Natural killer cell (primary cell): Measurements from ENCODE around the gene CIITA. TPM values are rescaled to one million over a fixed set of nuclear protein-coding genes. Genes with fewer than 3 reads are reported as not detected.
"Not testable (repeated sequence)": the region's sequence is repeated elsewhere in the genome, so short reads cannot be mapped to it uniquely, and the experiment has no call there.

Source experiments
- ATAC-seq, 3 donors: fragments of 150-1000 bp in 2 of 3; fragments of 200-7000 bp in 1 of 3; cut with Tn5 transposase; 1 replicate in 1 of 3; 2 replicates in 2 of 3; pipeline ENCODE4 v1.10.0; 2021; ENCODE audit warnings: mild to moderate bottlenecking in 2 of 3, moderate library complexity in 2 of 3
- DNase-seq, 2 donors: peaks; one replicate each; pipeline versions ENCODE4 v3.0.0 to v3.0.0-alpha.2; 2013 to 2021; ENCODE audit warnings: mixed read lengths in 1 of 2
- H3K27ac ChIP-seq: one replicate; pipeline ENCODE4 v1.5.1; 2013; ENCODE audit warnings: mild to moderate bottlenecking, low read length
- H3K27me3 ChIP-seq: one replicate; pipeline ENCODE4 v1.6.1; 2013; ENCODE audit warnings: low read length; ENCODE audit not compliant: control insufficient read depth, insufficient read depth
- H3K36me3 ChIP-seq: one replicate; pipeline ENCODE4 v1.6.1; 2013; ENCODE audit warnings: low read length; ENCODE audit not compliant: control insufficient read depth, insufficient read depth
- H3K4me1 ChIP-seq: one replicate; pipeline ENCODE4 v1.6.1; 2013; ENCODE audit warnings: low read length; ENCODE audit not compliant: control insufficient read depth, insufficient read depth
- H3K4me3 ChIP-seq: one replicate; pipeline ENCODE4 v1.5.1; 2013; ENCODE audit warnings: low read length
- H3K9me3 ChIP-seq: one replicate; pipeline ENCODE4 v1.6.1; 2013; ENCODE audit warnings: low read length; ENCODE audit not compliant: control insufficient read depth, insufficient read depth
- H3K27ac Mint-ChIP-seq, 2 donors: one replicate each; pipeline ENCODE4 v1.8.0; 2022; ENCODE audit warnings: mild to moderate bottlenecking in 2 of 2, mixed read lengths in 2 of 2, moderate library complexity in 1 of 2
- H3K27me3 Mint-ChIP-seq, 2 donors: one replicate each; pipeline ENCODE4 v1.8.0; 2022; ENCODE audit warnings: low read depth in 2 of 2, mixed read lengths in 2 of 2
- H3K36me3 Mint-ChIP-seq: one replicate; pipeline ENCODE4 v1.8.0; 2022; ENCODE audit warnings: mixed read lengths
- H3K4me1 Mint-ChIP-seq, 2 donors: one replicate each; pipeline ENCODE4 v1.8.0; 2022; ENCODE audit warnings: mixed read lengths in 2 of 2
- H3K4me3 Mint-ChIP-seq: one replicate; pipeline ENCODE4 v1.8.0; 2022; ENCODE audit warnings: mild to moderate bottlenecking, moderate library complexity, mixed read lengths
- H3K9me3 Mint-ChIP-seq, 2 donors: one replicate each; pipeline ENCODE4 v1.8.0; 2022; ENCODE audit warnings: mixed read lengths in 2 of 2
- whole genome bisulfite sequencing: methylation state at CpG from one replicate; pipeline ENCODE4 v1.1.7; 2013; ENCODE audit warnings: missing lambda C conversion rate; ENCODE audit not compliant: insufficient coverage; 5-methylcytosine and 5-hydroxymethylcytosine counted together
- intact Hi-C: fragments of 100-400 bp; cut with micrococcal nuclease; formaldehyde crosslinking; loops from one replicate; pipeline ENCODE4 v1.14.2; 2022
- total RNA-seq, 4 donors: library from RNA; stranded (reverse); fragments of 120-200 nt in 1 of 4; gene quantifications; one replicate each; pipeline versions ENCODE4 v1.2.3 to v1.2.4, GENCODE V29; 2013 to 2022
- TF ChIP-seq, protein P1 (sequence below): fragments of 200-600 bp; IDR thresholded peaks from one replicate; pipeline ENCODE4 v1.8.0; 2022; ENCODE audit warnings: antibody characterized with exemption

CIITA gene
- total RNA-seq, 3 donors from 2014 or later (not counting 1 experiment from before 2014, with no cell fraction given), result 11.5 to 17.7 (median 14.4) TPM

DNA sequence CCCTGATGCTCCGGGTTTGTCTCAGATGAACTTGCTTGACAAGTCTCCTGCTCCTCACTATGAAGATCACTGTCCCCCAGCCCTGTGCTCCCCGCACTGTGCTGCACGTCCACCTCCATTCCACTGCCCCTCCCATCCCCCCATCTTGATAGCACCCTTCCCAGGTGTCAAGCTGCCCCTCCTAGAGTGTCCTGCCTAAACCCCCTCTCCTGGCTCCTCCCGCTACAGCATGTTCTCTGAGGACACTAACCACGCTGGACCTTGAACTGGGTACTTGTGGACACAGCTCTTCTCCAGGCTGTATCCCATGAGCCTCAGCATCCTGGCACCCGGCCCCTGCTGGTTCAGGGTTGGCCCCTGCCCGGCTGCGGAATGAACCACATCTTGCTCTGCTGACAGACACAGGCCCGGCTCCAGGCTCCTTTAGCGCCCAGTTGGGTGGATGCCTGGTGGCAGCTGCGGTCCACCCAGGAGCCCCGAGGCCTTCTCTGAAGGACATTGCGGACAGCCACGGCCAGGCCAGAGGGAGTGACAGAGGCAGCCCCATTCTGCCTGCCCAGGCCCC, 46.7 kb downstream of the CIITA start:
- Mint-ChIP-seq H3K4me3 (no peak overlapping the region), H3K4me1 (peaks cover 0 to 2% of the 10 kb centered on the region in 2 donors), H3K36me3 (no peaks in the 10 kb centered on the region), H3K27ac (peak overlapping the region in 1 of 2 donors; percentile 30), H3K9me3 (no peaks in the 10 kb centered on the region), H3K27me3 (no peaks in the 10 kb centered on the region)
- H3K36me3 ChIP-seq, result peaks cover 48% of the 10 kb centered on the region
- TF ChIP-seq, protein P1, sequence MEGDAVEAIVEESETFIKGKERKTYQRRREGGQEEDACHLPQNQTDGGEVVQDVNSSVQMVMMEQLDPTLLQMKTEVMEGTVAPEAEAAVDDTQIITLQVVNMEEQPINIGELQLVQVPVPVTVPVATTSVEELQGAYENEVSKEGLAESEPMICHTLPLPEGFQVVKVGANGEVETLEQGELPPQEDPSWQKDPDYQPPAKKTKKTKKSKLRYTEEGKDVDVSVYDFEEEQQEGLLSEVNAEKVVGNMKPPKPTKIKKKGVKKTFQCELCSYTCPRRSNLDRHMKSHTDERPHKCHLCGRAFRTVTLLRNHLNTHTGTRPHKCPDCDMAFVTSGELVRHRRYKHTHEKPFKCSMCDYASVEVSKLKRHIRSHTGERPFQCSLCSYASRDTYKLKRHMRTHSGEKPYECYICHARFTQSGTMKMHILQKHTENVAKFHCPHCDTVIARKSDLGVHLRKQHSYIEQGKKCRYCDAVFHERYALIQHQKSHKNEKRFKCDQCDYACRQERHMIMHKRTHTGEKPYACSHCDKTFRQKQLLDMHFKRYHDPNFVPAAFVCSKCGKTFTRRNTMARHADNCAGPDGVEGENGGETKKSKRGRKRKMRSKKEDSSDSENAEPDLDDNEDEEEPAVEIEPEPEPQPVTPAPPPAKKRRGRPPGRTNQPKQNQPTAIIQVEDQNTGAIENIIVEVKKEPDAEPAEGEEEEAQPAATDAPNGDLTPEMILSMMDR, result no peak
- ATAC-seq, result no peak
- no peak overlapping the region for H3K4me3 ChIP-seq
- WGBS, result 95% methylated on average over 14 of the region's 14 CpGs
- H3K4me1 ChIP-seq, result peaks cover 1% of the 10 kb centered on the region
- no peaks in the 10 kb centered on the region for H3K9me3 ChIP-seq
- intact Hi-C loops, result no loop called here
- no peak for DNase-seq
- no peak overlapping the region for H3K27ac ChIP-seq
- no peaks in the 10 kb centered on the region for H3K27me3 ChIP-seq

DNA sequence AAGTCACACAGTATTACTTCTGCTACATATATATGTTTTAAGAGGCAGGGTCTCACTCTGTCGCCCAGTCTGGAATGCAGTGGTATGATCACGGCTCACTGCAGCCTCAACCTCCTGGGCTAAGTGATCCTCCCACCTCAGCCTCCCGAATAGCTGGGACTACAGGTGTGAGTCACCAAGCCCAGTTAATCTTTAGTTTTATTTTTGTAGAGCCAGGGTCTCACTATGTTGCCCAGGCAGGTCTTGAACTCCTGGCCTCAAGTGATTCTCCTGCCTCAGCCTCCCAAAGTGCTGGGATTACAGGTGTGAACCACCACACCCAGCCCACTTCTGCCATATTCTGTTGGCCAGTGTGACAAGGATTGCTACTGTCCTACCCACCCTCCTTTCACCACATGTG, 48.3 kb downstream of the CIITA start:
- H3K36me3 Mint-ChIP-seq, H3K9me3 ChIP-seq, intact Hi-C loops, H3K4me1 Mint-ChIP-seq, H3K27ac ChIP-seq, H3K9me3 Mint-ChIP-seq, H3K4me3 Mint-ChIP-seq, H3K27ac Mint-ChIP-seq, DNase-seq, H3K27me3 ChIP-seq, H3K4me3 ChIP-seq, H3K27me3 Mint-ChIP-seq, ATAC-seq, H3K4me1 ChIP-seq: not testable (repeated sequence)
- peaks cover 47% of the 10 kb centered on the region for H3K36me3 ChIP-seq
- 92% methylated on average over 3 of the region's 3 CpGs for WGBS

DNA sequence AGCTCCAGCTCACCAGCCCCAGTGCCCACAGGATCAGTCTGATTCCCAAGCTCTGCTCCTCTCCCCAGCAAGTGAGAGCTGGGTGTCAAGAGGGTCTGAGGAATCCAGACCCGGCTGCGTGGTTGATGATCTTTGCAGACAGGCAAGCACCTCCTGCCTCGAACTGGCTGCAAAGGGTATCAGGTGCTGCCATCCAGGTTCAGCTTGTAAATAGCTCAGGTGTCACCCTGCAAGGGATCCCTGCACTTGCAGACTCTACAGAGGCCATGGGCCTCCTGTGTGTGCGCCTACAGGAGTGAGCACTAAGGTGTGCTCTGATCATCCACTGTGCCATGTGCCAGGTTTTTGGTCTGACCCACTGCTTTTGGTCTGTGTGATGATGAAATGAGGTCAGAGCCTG, 49.1 kb downstream of the CIITA start:
- Histone ChIP-seq H3K27me3 (no peaks in the 10 kb centered on the region), H3K27ac (no peak overlapping the region), H3K36me3 (peaks cover 47% of the 10 kb centered on the region), H3K9me3 (no peaks in the 10 kb centered on the region), H3K4me1 (peaks cover 7% of the 10 kb centered on the region), H3K4me3 (no peak overlapping the region)
- WGBS, result 94% methylated on average over 4 of the region's 4 CpGs
- no peak overlapping the region for H3K4me3 Mint-ChIP-seq
- H3K27ac Mint-ChIP-seq, result no peak overlapping the region
- H3K36me3 Mint-ChIP-seq, result no peaks in the 10 kb centered on the region
- DNase-seq (no peak), ATAC-seq (no peak)
- no peaks in the 10 kb centered on the region for H3K27me3 Mint-ChIP-seq
- H3K9me3 Mint-ChIP-seq, result no peaks in the 10 kb centered on the region
- TF ChIP-seq, protein P1, result no peak
- intact Hi-C loops, result no loop called here
- peaks cover 7% of the 10 kb centered on the region in 2 donors for H3K4me1 Mint-ChIP-seq

DNA sequence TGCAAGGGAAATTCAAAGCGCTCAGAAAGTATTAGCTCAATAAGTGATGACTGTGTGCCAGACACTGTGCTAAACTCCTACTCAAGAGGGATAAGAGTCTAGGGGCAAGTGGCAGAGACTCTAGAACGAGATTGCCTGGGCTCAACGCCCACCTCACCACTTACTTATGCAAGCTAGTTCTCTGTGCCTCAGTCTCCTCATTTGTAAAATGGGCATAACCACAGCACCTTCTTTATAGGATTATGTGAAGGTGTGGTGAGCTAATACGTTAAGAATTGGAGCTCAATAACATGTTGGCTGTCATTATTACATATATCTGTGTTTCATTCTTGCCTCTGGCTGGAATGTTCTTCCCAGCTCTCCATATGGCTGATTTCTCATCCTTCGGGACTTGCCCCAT, 49.9 kb downstream of the CIITA start:
- no peaks in the 10 kb centered on the region for H3K36me3 Mint-ChIP-seq
- DNase-seq (no peak), ATAC-seq (no peak)
- peaks cover 7% of the 10 kb centered on the region for H3K4me1 ChIP-seq
- no peak overlapping the region for H3K27ac ChIP-seq
- peaks cover 7 to 12% of the 10 kb centered on the region in 2 donors for H3K4me1 Mint-ChIP-seq
- no peaks in the 10 kb centered on the region for H3K27me3 Mint-ChIP-seq
- intact Hi-C loops, result no loop called here
- peaks cover 40% of the 10 kb centered on the region for H3K36me3 ChIP-seq
- TF ChIP-seq, protein P1, result no peak
- WGBS, result 97% methylated on average over 5 of the region's 5 CpGs
- no peak overlapping the region for H3K4me3 Mint-ChIP-seq
- no peaks in the 10 kb centered on the region for H3K9me3 Mint-ChIP-seq
- H3K27ac Mint-ChIP-seq, result no peak overlapping the region
- no peak overlapping the region for H3K4me3 ChIP-seq
- no peaks in the 10 kb centered on the region for H3K27me3 ChIP-seq
- no peaks in the 10 kb centered on the region for H3K9me3 ChIP-seq
